ENCODE measurements around the gene SORBS2. TPM values are rescaled to one million over a fixed set of nuclear protein-coding genes. Genes with fewer than 3 reads are reported as not detected.

SORBS2 gene
- total RNA-seq, 1 experiment from 2014 or later: 9.7 TPM

GRCh38 chr4:185602397-185602796 is 209.6 kb downstream of the SORBS2 start:
- Mint-ChIP-seq H3K4me1 (peaks cover 9 to 10% of the 10 kb centered on the region in 2 experiments), H3K27ac (no peak overlapping the region), H3K36me3 (ENCODE audit: insufficient read depth in 1 of 3, low read depth in 3 of 3) (peaks cover 0 to 8% (median 6%) of the 10 kb centered on the region in 3 experiments; a peak in 2 of 7 replicates), H3K4me3 (no peak overlapping the region), H3K9me3 (no peaks in the 10 kb centered on the region), H3K27me3 (ENCODE audit: low read depth) (no peaks in the 10 kb centered on the region)
- Histone ChIP-seq H3K56ac (ENCODE audit: insufficient read length, low read depth, low read length) (no peak overlapping the region), H2BK120ac (ENCODE audit: low read depth, low read length, poor library complexity, severe bottlenecking) (no peak overlapping the region), H3K23me2 (ENCODE audit: insufficient read length, low read depth, low read length, poor library complexity, severe bottlenecking) (no peaks in the 10 kb centered on the region), H3T11ph (ENCODE audit: low read length) (no peak overlapping the region), H3K23ac (ENCODE audit: insufficient read length, low read depth, low read length) (no peak overlapping the region), H3K14ac (ENCODE audit: insufficient read depth, low read length) (no peak overlapping the region), H2AK5ac (ENCODE audit: insufficient read length, low read length) (no peak overlapping the region), H4K5ac (ENCODE audit: insufficient read length, low read depth, low read length) (no peak overlapping the region), H2BK20ac (ENCODE audit: low read depth, low read length, poor library complexity, severe bottlenecking) (no peak overlapping the region), H2BK15ac (ENCODE audit: low read depth, low read length) (no peak overlapping the region), H2BK5ac (ENCODE audit: insufficient read length, low read length) (no peak overlapping the region), H3K9ac (ENCODE audit: extremely low read depth, insufficient read length, low read length) (no peak overlapping the region), H3K4me2 (ENCODE audit: insufficient read depth, insufficient read length, low read length) (no peak overlapping the region), H3K79me2 (ENCODE audit: insufficient read depth, low read length) (no peaks in the 10 kb centered on the region), H3K4me1 (ENCODE audit: insufficient read depth, low read length) (no peaks in the 10 kb centered on the region), H3K79me1 (ENCODE audit: insufficient read depth, low read depth, low read length, poor library complexity, severe bottlenecking) (no peaks in the 10 kb centered on the region), H4K8ac (replicated peaks; ENCODE audit: insufficient read length, low read depth, low read length) (no peak overlapping the region), H3K27ac (ENCODE audit: insufficient read length, low read depth, low read length) (no peak overlapping the region), H2AFZ (ENCODE audit: low read length) (no peak overlapping the region), H4K91ac (ENCODE audit: insufficient read length, low read depth, low read length) (no peak overlapping the region), H3K27me3 (ENCODE audit: insufficient read depth, low read length) (no peaks in the 10 kb centered on the region), H2BK12ac (ENCODE audit: insufficient read length, low read depth, low read length) (no peak overlapping the region), H3K9me3 (ENCODE audit: control insufficient read depth, low read depth, low read length) (no peaks in the 10 kb centered on the region), H4K20me1 (ENCODE audit: control insufficient read depth, insufficient read depth, insufficient read length) (no peaks in the 10 kb centered on the region), H3K18ac (ENCODE audit: insufficient read length, low read depth, low read length) (no peak overlapping the region), H3K4ac (ENCODE audit: low read depth, low read length) (no peak overlapping the region)
- no CpG with 5 or more reads among the region's 3 CpGs for WGBS (ENCODE audit: extremely low coverage, insufficient read length, low lambda C conversion rate)
- TF ChIP-seq CTCF (conservative IDR thresholded peaks at IDR 0.05): no peak
- DNase-seq: no peak
